HEK293 (cell line): ENCODE results near the gene GALNT2.
A peak's percentile ranks its signal among the peaks of the same experiment; 100 is the strongest.

Experiments
- ATF2 ChIP-seq: fragments of 450-650 bp; formaldehyde crosslinking; IDR thresholded peaks from 2 replicates; pipeline ENCODE4 v1.5.1; 2016; ENCODE audit warnings: missing biosample characterization, missing genetic modification characterization, low read depth
- GFI1B ChIP-seq: fragments of 450-650 bp; formaldehyde crosslinking; IDR thresholded peaks from 2 replicates; pipeline ENCODE4 v1.5.1; 2016; ENCODE audit warnings: missing biosample characterization, missing genetic modification characterization
- GLIS1 ChIP-seq: fragments of 450-650 bp; formaldehyde crosslinking; IDR thresholded peaks from 2 replicates; pipeline ENCODE4 v1.5.1; 2016; ENCODE audit warnings: missing biosample characterization, missing genetic modification characterization
- HOXA7 ChIP-seq: sonication (generic); formaldehyde crosslinking; IDR thresholded peaks from 2 replicates; pipeline ENCODE4 v1.8.1; 2022; ENCODE audit warnings: missing genetic modification reagents, borderline replicate concordance
- HOXC10 ChIP-seq: sonication (generic); formaldehyde crosslinking; IDR thresholded peaks from 2 replicates; pipeline ENCODE4 v1.8.1; 2023; ENCODE audit warnings: mild to moderate bottlenecking, missing genetic modification reagents
- MEIS1 ChIP-seq: sonication (generic); formaldehyde crosslinking; IDR thresholded peaks from 2 replicates; pipeline ENCODE4 v1.8.1; 2022; ENCODE audit warnings: missing genetic modification reagents, mild to moderate bottlenecking, borderline replicate concordance
- PRDM6 ChIP-seq: fragments of 450-650 bp; formaldehyde crosslinking; IDR thresholded peaks from 2 replicates; pipeline ENCODE4 v1.5.1; 2017; ENCODE audit warnings: missing biosample characterization, missing genetic modification characterization
- REPIN1 ChIP-seq: fragments of 450-650 bp; formaldehyde crosslinking; IDR thresholded peaks from 2 replicates; pipeline ENCODE4 v1.5.1; 2017; ENCODE audit warnings: missing biosample characterization, missing genetic modification characterization, low read depth
- SP2 ChIP-seq: fragments of 450-650 bp; formaldehyde crosslinking; IDR thresholded peaks from 2 replicates; pipeline ENCODE4 v1.5.1; 2016; ENCODE audit warnings: missing biosample characterization, missing genetic modification characterization
- SP3 ChIP-seq: fragments of 450-650 bp; formaldehyde crosslinking; IDR thresholded peaks from 2 replicates; pipeline ENCODE4 v1.5.1; 2016; ENCODE audit warnings: missing biosample characterization, missing genetic modification characterization
- TSHZ1 ChIP-seq: fragments of 450-650 bp; formaldehyde crosslinking; IDR thresholded peaks from 2 replicates; pipeline ENCODE4 v1.5.1; 2016; ENCODE audit warnings: missing biosample characterization, missing genetic modification characterization, borderline replicate concordance
- ZBTB10 ChIP-seq: fragments of 450-650 bp; formaldehyde crosslinking; IDR thresholded peaks from 2 replicates; pipeline ENCODE4 v1.5.1; 2016; ENCODE audit warnings: missing biosample characterization, missing genetic modification characterization
- ZFP3 ChIP-seq: fragments of 450-650 bp; formaldehyde crosslinking; IDR thresholded peaks from 2 replicates; pipeline ENCODE4 v1.5.1; 2016; ENCODE audit warnings: low read depth, missing biosample characterization, missing genetic modification characterization
- ZNF114 ChIP-seq: fragments of 450-650 bp; formaldehyde crosslinking; IDR thresholded peaks from 2 replicates; pipeline ENCODE4 v1.5.0; 2017; ENCODE audit warnings: missing biosample characterization, missing genetic modification characterization
- ZNF169 ChIP-seq: fragments of 450-650 bp; formaldehyde crosslinking; IDR thresholded peaks from 2 replicates; pipeline ENCODE4 v1.5.1; 2016; ENCODE audit warnings: missing biosample characterization, missing genetic modification characterization
- ZNF184 ChIP-seq: fragments of 450-650 bp; IDR thresholded peaks from 2 replicates; pipeline ENCODE4 v1.5.1; 2018; ENCODE audit warnings: missing biosample characterization, mild to moderate bottlenecking, missing genetic modification characterization
- ZNF2 ChIP-seq: fragments of 450-650 bp; formaldehyde crosslinking; IDR thresholded peaks from 2 replicates; pipeline ENCODE4 v1.5.1; 2016; ENCODE audit warnings: missing biosample characterization, missing genetic modification characterization
- ZNF211 ChIP-seq: fragments of 450-650 bp; formaldehyde crosslinking; IDR thresholded peaks from 2 replicates; pipeline ENCODE4 v1.5.1; 2016; ENCODE audit warnings: low read depth, missing biosample characterization, missing genetic modification characterization
- ZNF26 ChIP-seq: fragments of 450-650 bp; formaldehyde crosslinking; IDR thresholded peaks from 2 replicates; pipeline ENCODE4 v1.5.1; 2016; ENCODE audit warnings: missing biosample characterization, missing genetic modification characterization
- ZNF585B ChIP-seq: fragments of 450-650 bp; formaldehyde crosslinking; IDR thresholded peaks from 2 replicates; pipeline ENCODE4 v1.5.1; 2016; ENCODE audit warnings: missing biosample characterization, missing genetic modification characterization
- ZNF626 ChIP-seq: fragments of 450-650 bp; sonication (Bioruptor Pico); formaldehyde crosslinking; IDR thresholded peaks from 2 replicates; pipeline ENCODE4 v1.5.1; 2018; ENCODE audit warnings: missing biosample characterization, missing genetic modification characterization, inconsistent platforms
- ZNF777 ChIP-seq: fragments of 450-650 bp; formaldehyde crosslinking; IDR thresholded peaks from 2 replicates; pipeline ENCODE4 v1.5.1; 2017; ENCODE audit warnings: missing biosample characterization, missing genetic modification characterization, borderline replicate concordance
- ZNF785 ChIP-seq: fragments of 450-650 bp; formaldehyde crosslinking; IDR thresholded peaks from 2 replicates; pipeline ENCODE4 v1.5.1; 2016; ENCODE audit warnings: missing biosample characterization, missing genetic modification characterization
- ZNF837 ChIP-seq: fragments of 450-650 bp; formaldehyde crosslinking; IDR thresholded peaks from 2 replicates; pipeline ENCODE4 v1.5.1; 2016; ENCODE audit warnings: missing biosample characterization, missing genetic modification characterization
- ZSCAN18 ChIP-seq: fragments of 450-650 bp; formaldehyde crosslinking; IDR thresholded peaks from 2 replicates; pipeline ENCODE4 v1.5.1; 2016; ENCODE audit warnings: missing biosample characterization, missing genetic modification characterization

The GALNT2 gene

GRCh38 chr1:230066466-230067404 lies at the start of gene GALNT2 (continued):
- TF ChIP-seq ZNF114 (tag by site-specific recombination) (no peak), ZNF211 (no peak), ZNF169 (tag by site-specific recombination) (no peak), GFI1B (tag by site-specific recombination) (no peak), GLIS1 (tag by site-specific recombination) (no peak), ZNF777 (tag by site-specific recombination) (no peak), ZBTB10 (tag by site-specific recombination) (peak; percentile 53; the same call in 1 of the 2 replicates), HOXA7 (no peak), ZFP3 (no peak), ZNF26 (tag by site-specific recombination) (no peak), ATF2 (tag by site-specific recombination) (no peak), PRDM6 (no peak; the same call in 1 of the 2 replicates), ZNF837 (tag by site-specific recombination) (no peak), MEIS1 (CRISPR knock-in tag) (no peak), ZNF184 (no peak; the same call in 1 of the 2 replicates), ZNF585B (no peak), HOXC10 (no peak), REPIN1 (no peak), SP3 (tag by site-specific recombination) (peak; percentile 59), ZNF626 (tag by site-specific recombination) (no peak; the same call in 1 of the 2 replicates), ZNF2 (tag by site-specific recombination) (0 out of 2 replicates have a peak, but pooled peaks have one; percentile 32), ZSCAN18 (tag by site-specific recombination) (no peak), TSHZ1 (tag by site-specific recombination) (0 out of 2 replicates have a peak, but pooled peaks have one; percentile 21), SP2 (tag by site-specific recombination) (peak; percentile 54), ZNF785 (tag by site-specific recombination) (no peak)
